PC-9 (cell line): ENCODE data around the gene RFPL3. TPM values are rescaled to one million over a fixed set of nuclear protein-coding genes. Genes with fewer than 3 reads are reported as not detected.

Experiments
- BruUV-seq: library from RNA; stranded (reverse); fragments of 400-500 nt; replicated peaks from 2 replicates; lab custom pipeline; 2021; lab: Mats Ljungman, UMichigan
- CTCF ChIA-PET: fragments of 300-600 bp; sonication (Branson Sonifier 250); formaldehyde crosslinking; loops from one replicate; lab custom pipeline; 2022; ENCODE audit warnings: antibody characterized with exemption; lab: Charles Lee
- POLR2A ChIA-PET: fragments of 300-600 bp; sonication (Branson Sonifier 250); formaldehyde crosslinking; loops from one replicate; lab custom pipeline; 2022; ENCODE audit warnings: antibody characterized with exemption; ENCODE audit not compliant: unreplicated experiment; lab: Charles Lee
- DNase-seq, 2 experiments: peaks; one replicate each; pipeline versions ENCODE4 v3.0.0 to v3.0.0-alpha.2; 2015 to 2022; ENCODE audit warnings: mixed read lengths in 1 of 2
- H2AFZ ChIP-seq: fragments of 200-600 bp; sonication (generic); 2 replicates; pipeline ENCODE4 v1.8.1; 2017; ENCODE audit warnings: antibody characterized with exemption
- H3F3A ChIP-seq: fragments of 200-600 bp; sonication (generic); 2 replicates; pipeline ENCODE4 v1.8.1; 2017; ENCODE audit warnings: antibody characterized with exemption, mild to moderate bottlenecking, low read depth; ENCODE audit not compliant: insufficient read depth
- H3K27ac ChIP-seq: fragments of 200-600 bp; sonication (generic); 2 replicates; pipeline ENCODE4 v1.6.1; 2016; ENCODE audit warnings: mixed run types
- H3K27me3 ChIP-seq: fragments of 200-600 bp; sonication (generic); 2 replicates; pipeline ENCODE4 v1.6.1; 2016; ENCODE audit warnings: low read depth, mixed run types; ENCODE audit not compliant: insufficient read depth
- H3K36me3 ChIP-seq: fragments of 200-600 bp; sonication (generic); 2 replicates; pipeline ENCODE4 v1.6.1; 2016; ENCODE audit warnings: low read depth, mixed run types
- H3K4me1 ChIP-seq: fragments of 200-600 bp; sonication (generic); replicated peaks from 2 replicates; pipeline ENCODE4 v1.6.1; 2016; ENCODE audit warnings: mixed run types; ENCODE audit not compliant: insufficient read depth
- H3K4me2 ChIP-seq: fragments of 200-600 bp; sonication (generic); 2 replicates; pipeline ENCODE4 v1.6.1; 2017; ENCODE audit warnings: mixed run types
- H3K4me3 ChIP-seq: fragments of 200-600 bp; sonication (generic); 2 replicates; pipeline ENCODE4 v1.6.1; 2016; ENCODE audit warnings: mixed run types
- H3K79me2 ChIP-seq: fragments of 200-600 bp; sonication (generic); 2 replicates; pipeline ENCODE4 v1.6.1; 2017; ENCODE audit warnings: low read depth, mixed run types
- H3K9me2 ChIP-seq: fragments of 200-600 bp; sonication (generic); 2 replicates; pipeline ENCODE4 v1.8.1; 2017; ENCODE audit warnings: mild to moderate bottlenecking; ENCODE audit not compliant: insufficient read depth
- H3K9me3 ChIP-seq: fragments of 200-600 bp; sonication (generic); 2 replicates; pipeline ENCODE4 v1.8.1; 2016; ENCODE audit warnings: low read depth; ENCODE audit not compliant: insufficient read depth
- H4K20me1 ChIP-seq: fragments of 200-600 bp; sonication (generic); 2 replicates; pipeline ENCODE4 v1.8.1; 2017; ENCODE audit not compliant: insufficient read depth
- EZH2 ChIP-seq: fragments of 200-600 bp; sonication (generic); IDR thresholded peaks from 2 replicates; pipeline ENCODE4 v1.8.0; 2017; ENCODE audit warnings: antibody characterized with exemption, low read depth
- intact Hi-C: fragments of 100-400 bp; cut with micrococcal nuclease; formaldehyde crosslinking; loops from one replicate; pipeline ENCODE4 v1.10.0; 2022; ENCODE audit not compliant: unreplicated experiment
- total RNA-seq: library from RNA; stranded (reverse); gene quantifications from 2 replicates; pipeline ENCODE4 v1.2.3, GENCODE V29; 2021
- TF ChIP-seq, protein P1 (sequence below): fragments of 200-600 bp; sonication (generic); conservative IDR thresholded peaks from 2 replicates; pipeline ENCODE4 v1.6.1; 2017; ENCODE audit warnings: mixed run types, antibody characterized with exemption, mild to moderate bottlenecking, moderate library complexity

RFPL3 gene
- total RNA-seq, 1 experiment from 2014 or later = not detected

- Histone ChIP-seq H4K20me1 (no peaks in the 10 kb centered on the region), H3K4me3 (no peak overlapping the region), H3K79me2 (no peaks in the 10 kb centered on the region), H3K27ac (no peak overlapping the region), H3K9me2 (no peaks in the 10 kb centered on the region), H3K4me1 (no peaks in the 10 kb centered on the region), H3K27me3 (peaks cover 98% of the 10 kb centered on the region), H3K9me3 (no peaks in the 10 kb centered on the region), H3F3A (no peaks in the 10 kb centered on the region), H2AFZ (no peak overlapping the region), H3K4me2 (no peak overlapping the region), H3K36me3 (no peaks in the 10 kb centered on the region)
- DNase-seq = no peak
- intact Hi-C loops = no loop called here
- no TSS peak for BruUV-seq
- TF ChIP-seq, protein P1, sequence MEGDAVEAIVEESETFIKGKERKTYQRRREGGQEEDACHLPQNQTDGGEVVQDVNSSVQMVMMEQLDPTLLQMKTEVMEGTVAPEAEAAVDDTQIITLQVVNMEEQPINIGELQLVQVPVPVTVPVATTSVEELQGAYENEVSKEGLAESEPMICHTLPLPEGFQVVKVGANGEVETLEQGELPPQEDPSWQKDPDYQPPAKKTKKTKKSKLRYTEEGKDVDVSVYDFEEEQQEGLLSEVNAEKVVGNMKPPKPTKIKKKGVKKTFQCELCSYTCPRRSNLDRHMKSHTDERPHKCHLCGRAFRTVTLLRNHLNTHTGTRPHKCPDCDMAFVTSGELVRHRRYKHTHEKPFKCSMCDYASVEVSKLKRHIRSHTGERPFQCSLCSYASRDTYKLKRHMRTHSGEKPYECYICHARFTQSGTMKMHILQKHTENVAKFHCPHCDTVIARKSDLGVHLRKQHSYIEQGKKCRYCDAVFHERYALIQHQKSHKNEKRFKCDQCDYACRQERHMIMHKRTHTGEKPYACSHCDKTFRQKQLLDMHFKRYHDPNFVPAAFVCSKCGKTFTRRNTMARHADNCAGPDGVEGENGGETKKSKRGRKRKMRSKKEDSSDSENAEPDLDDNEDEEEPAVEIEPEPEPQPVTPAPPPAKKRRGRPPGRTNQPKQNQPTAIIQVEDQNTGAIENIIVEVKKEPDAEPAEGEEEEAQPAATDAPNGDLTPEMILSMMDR = no peak
- TF ChIP-seq EZH2 = no peak
- POLR2A ChIA-PET = no interaction called here
- CTCF ChIA-PET = no interaction called here
Measured at GRCh38 chr22:32341122-32341740, 16.4 kb upstream of the RFPL3 start.

DNA sequence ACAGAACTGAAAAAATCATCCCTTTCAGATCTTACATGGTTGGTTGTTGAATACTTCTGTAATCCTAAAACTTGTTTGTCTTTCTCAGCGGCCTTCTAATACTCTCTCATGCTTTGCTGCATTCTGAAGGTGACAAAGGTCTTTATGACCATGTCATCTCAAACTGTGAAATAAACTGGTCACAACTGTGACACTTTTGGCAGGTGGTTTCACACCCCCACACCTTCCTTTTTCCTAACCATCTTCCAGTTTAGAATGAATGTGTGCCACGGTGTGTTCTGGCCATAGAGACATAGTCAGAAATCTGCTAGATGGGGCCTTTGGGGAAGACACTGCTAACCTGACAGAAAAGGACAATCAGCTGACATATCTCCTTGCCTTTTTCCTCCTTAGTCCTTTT is 14.7 kb upstream of the RFPL3 start:
- Histone ChIP-seq H3K4me1 (no peaks in the 10 kb centered on the region), H4K20me1 (no peaks in the 10 kb centered on the region), H3K9me2 (no peaks in the 10 kb centered on the region), H3F3A (no peaks in the 10 kb centered on the region), H3K27ac (no peak overlapping the region), H3K4me2 (no peak overlapping the region), H3K36me3 (no peaks in the 10 kb centered on the region), H3K27me3 (peaks cover 80% of the 10 kb centered on the region), H3K9me3 (no peaks in the 10 kb centered on the region), H3K79me2 (no peaks in the 10 kb centered on the region), H2AFZ (no peak overlapping the region), H3K4me3 (no peak overlapping the region)
- no peak for DNase-seq
- intact Hi-C loops = no loop called here
- BruUV-seq = no TSS peak
- ChIA-PET POLR2A (interaction anchor here (0.7 kb wide), 1 partner anchor 82 kb away, joined by 6 read pairs; no protein-coding TSS in a partner anchor), CTCF (no interaction called here)
- TF ChIP-seq, protein P1 = no peak
- TF ChIP-seq EZH2 = no peak

GRCh38 chr22:32343941-32344340 is 13.7 kb upstream of the RFPL3 start:
- TF ChIP-seq, protein P1 = no peak
- no peak for TF ChIP-seq EZH2
- no peak for DNase-seq
- ChIA-PET CTCF (no interaction called here), POLR2A (no interaction called here)
- Histone ChIP-seq H3K4me2 (no peak overlapping the region), H3K79me2 (no peaks in the 10 kb centered on the region), H3K4me3 (no peak overlapping the region), H4K20me1 (no peaks in the 10 kb centered on the region), H3F3A (no peaks in the 10 kb centered on the region), H3K4me1 (no peaks in the 10 kb centered on the region), H3K27ac (no peak overlapping the region), H2AFZ (no peak overlapping the region), H3K9me2 (no peaks in the 10 kb centered on the region), H3K36me3 (no peaks in the 10 kb centered on the region), H3K9me3 (no peaks in the 10 kb centered on the region), H3K27me3 (peaks cover 75% of the 10 kb centered on the region)
- intact Hi-C loops = no loop called here
- no TSS peak for BruUV-seq
